GM18870 (cell line): ENCODE measurements around the gene GAP43.
"Not testable (repeated sequence)": the region's sequence is repeated elsewhere in the genome, so short reads cannot be mapped to it uniquely, and the experiment has no call there.

Experiments
- ATAC-seq: cut with Tn5 transposase; IDR thresholded peaks from one replicate; pipeline ENCODE4 v1.9.1; 2021; ENCODE audit warnings: moderate library complexity; ENCODE audit not compliant: unreplicated experiment

The GAP43 gene

DNA sequence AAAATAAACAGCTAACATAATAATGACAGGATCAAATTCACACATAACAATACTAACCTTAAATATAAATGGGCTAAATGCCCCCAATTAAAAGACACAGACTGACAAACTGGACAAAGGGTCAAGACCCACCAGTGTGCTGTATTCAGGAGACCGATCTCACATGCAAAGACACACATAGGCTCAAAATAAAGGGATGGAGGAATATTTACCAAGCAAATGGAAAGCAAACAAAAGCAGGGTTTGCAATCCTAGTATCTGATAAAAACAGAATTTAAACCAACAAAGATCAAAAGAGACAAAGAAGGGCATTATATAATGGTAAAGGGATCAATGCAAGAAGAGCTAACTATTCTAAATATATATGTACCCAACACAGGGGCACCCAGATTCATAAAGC is 129.7 kb downstream of the GAP43 start:
- not testable (repeated sequence) for ATAC-seq

DNA sequence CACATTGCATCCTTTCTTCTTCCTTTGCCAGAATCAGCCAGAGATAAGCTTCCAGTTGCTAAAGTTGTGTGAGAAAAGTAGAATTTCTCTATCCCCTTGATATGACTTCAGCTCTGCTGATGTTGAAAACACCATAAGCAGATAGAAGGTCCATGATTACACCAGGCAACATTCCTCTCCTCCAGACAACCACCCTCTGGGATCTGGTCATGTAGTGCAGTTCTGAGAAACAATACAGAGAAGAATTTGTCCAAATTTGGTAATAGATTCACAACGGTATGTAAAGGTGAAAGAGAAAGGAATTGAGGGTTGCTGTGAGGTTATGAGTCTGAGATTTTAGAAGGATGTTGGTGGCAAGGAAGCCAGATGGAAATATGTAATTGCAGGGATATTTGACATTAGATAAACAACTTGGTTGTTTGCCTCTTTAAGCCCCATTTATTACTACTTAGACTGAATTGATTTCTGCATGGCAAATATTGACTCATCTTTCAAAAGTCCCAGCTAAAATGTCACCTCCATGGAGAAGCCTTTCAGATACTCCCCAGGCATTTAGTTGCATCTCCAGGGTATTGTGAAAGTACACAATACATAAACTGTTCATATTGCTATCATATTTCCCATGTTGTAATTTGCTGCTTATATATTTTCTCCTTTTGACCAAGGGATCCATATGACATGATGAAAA is 134.9 kb downstream of the GAP43 start:
- no peak for ATAC-seq

DNA sequence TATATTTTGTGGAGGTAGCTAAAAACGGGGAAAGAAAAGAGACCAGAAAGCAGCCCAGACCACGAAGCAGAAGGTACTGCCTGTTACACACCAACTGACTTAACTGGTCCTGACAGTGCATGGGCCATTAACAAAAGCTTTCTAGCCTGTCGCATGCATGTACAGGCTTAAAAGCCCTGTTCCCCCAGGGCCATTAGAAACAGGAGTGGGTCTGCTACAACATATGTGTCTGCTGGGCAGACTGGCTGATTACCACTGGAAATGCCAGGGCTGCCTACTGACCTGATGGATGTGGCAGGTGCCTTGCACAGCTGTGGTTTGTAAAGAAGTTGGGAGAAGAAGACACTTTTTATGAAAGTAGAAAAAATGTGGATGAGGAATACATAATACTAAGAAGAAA is 137.4 kb downstream of the GAP43 start:
- no peak for ATAC-seq

DNA sequence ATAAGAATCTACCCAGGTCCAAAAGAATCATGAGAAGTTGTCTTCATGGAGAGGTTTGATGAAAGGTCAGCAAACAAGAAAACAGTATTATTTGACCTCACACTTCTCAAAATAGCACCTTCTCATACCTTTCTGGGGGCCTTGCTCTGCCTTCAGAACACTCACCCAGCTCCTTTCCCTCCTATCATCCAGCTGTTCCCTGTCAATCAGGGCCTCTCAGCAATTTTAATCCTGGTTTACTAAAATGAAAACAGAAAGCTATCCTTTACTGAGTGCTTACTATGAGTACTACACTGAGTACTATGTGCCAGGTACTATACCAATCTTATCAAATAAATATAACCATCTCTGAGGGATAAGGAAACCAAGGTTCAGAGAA is 138.6 kb downstream of the GAP43 start:
- ATAC-seq: no peak

DNA sequence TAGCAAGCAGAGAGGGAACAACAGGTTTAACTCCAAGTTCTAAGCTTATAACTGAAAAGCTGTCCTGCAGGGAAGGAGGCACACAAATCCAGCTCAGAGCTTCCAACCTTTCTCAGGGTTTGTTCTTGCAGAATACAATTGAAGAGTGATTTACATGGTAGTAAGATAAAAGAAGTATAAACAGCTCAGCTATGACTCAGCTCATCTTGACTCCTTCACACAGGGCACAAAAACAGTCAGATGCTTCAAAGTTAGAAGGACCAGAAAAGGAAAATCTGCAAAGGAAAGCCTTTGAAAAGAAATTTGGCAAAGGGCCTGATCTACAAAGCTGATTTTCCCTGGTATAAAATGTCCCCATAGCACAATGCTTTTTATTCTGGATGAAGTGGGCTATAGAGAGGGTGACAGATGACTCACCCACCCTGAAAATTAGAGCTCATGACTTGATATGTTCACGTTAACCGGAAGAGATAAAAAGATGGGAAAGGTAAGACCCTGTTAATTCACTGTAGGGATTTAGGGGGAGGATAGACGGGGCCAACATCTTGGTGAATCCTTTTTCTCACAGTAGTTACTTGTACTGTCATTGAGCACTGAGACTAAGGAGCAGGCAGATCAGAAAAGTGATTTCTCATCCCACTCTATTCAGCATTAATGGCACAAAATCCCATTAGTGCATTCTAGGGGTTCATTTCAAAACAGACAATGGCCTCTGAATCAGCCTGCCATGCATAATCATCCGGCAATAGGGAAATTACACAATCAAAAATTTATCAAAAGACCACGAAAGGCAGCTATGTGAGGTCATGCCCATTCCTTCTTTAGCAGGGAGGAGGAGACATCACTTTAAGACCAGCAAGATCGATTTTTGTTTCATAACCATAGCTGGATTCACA is 143.5 kb downstream of the GAP43 start:
- ATAC-seq: no peak

DNA sequence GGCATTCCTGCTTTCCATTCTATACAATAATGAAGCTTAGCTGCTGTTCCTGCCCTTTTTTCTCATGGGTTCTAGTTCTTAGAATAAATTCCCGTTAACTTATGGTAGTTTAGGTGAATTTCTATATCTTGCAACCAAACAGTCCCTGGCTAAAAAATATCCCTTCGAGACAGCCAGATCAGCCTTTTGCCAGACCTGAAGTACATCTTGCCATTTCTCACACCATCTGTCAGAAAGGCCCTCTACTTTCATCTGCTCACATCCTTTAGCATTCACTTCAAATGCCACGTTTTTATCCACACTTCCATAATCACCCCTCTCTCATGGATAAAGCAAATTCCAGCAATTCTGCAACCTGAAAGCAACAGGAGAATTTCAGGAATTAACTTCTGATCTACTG is 145.4 kb downstream of the GAP43 start:
- no peak for ATAC-seq
